ENCODE data around the gene IL36A.

The IL36A gene

DNA sequence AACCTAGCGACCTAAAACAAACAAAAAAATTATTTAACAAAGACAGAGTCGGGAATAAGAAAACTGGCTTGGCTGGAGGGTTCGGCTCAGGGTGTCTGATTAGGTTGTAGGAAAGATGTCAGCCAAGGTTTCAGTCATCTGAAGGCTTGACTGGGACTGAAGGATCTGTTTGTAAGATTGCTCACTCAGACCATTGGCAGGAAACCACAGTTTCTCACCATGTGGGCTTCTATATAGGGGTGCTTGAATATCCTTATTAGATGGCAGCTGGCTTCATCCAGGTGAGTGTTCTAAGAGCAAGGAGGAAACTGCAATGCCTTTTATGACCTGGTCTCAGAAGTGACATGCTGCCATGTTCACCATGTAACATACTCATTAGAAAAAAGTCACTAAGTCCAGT lies 48.4 kb downstream of the IL36A start:
- no peak for DNase-seq

DNA sequence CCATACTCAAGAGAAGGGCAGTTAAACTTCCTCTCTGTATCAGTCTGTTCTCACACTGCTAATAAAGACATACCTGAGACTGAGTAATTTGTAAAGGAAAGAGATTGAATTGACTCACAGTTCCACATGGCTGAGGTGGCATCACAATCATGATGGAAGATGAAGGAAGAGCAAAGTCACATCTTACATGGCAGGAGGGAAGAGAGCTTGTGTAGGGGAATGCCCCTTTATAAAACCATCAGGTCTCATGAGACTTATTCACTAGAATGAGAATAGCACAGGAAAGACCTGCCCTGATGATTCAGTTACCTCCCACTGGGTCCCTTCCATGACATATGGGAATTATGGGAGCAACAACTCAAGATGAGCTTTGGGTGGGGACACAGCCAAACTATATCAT lies 48.8 kb downstream of the IL36A start:
- DNase-seq: no peak

DNA sequence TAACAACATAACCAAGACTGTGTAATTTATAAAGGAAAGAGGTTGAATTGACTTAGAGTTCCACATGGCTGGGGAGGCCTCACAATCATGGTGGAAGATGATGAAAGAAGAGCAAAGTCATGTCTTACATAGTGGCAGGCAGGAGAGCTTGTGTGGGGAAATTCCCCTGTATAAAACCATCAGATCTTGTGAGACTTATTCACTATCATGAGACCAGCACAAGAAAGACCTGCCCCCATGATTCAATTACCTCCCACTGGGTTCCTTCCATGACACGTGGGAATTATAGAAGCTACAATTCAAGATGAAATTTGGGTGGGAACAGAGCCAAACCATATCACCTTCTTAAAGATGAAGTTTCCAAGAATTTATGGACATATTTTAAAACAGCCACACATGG lies 51.3 kb downstream of the IL36A start:
- no peak for DNase-seq

DNA sequence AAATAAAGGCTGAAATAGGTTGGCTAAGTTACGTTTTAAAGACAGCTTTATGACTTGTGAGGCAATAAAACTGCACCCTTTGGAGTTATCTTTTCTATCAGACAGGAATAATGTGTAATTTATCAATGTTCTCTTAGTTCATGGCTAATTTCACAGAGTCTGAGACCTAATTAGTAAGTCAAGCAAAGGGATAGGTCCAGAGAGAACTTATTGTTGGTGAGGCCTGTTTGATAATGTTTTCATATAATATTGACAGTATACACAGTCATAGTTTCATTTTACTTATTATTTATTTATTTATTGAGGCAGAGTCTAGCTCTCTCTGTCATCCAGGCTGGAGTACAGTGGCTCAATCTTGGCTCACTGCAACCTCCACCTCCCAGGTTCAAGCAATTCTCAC lies 51.9 kb downstream of the IL36A start:
- DNase-seq: no peak

Measured in NCI-H524 treated with DMSO at 0.1 percent for 48 hours (cell line).